Adrenal gland (tissue), 12 donors: ENCODE measurements around the gene PUS1. TPM values are rescaled to one million over a fixed set of nuclear protein-coding genes. Genes with fewer than 3 reads are reported as not detected.
A peak's percentile ranks its signal among the peaks of the same experiment; 100 is the strongest.

Experiments
- DNase-seq, 7 donors: peaks; one replicate each; pipeline ENCODE4 v3.0.0-alpha.2; 2019 to 2020
- H3K27ac ChIP-seq, 5 donors: fragments of 200-600 bp; sonication (generic) in 4 of 5; 1 replicate in 3 of 5; 2 replicates in 2 of 5; pipeline versions ENCODE4 v1.5.1 to v1.8.0; 2016 to 2020; ENCODE audit warnings: mild to moderate bottlenecking in 1 of 5
- H3K27me3 ChIP-seq: fragments of 200-600 bp; 2 replicates; pipeline ENCODE4 v1.8.0; 2021
- H3K36me3 ChIP-seq, 2 donors: fragments of 200-600 bp; replicated peaks in 1 of 2; 1 replicate in 1 of 2; 2 replicates in 1 of 2; pipeline versions ENCODE4 v1.5.1 to v1.8.0; 2018 to 2022
- H3K4me1 ChIP-seq, 2 donors: fragments of 200-600 bp; replicated peaks in 1 of 2; 1 replicate in 1 of 2; 2 replicates in 1 of 2; pipeline versions ENCODE4 v1.5.1 to v1.8.0; 2018 to 2021
- H3K4me3 ChIP-seq, 4 donors: fragments of 200-600 bp; sonication (generic) in 3 of 4; one replicate each; pipeline ENCODE4 v1.5.1; 2016 to 2018
- H3K9me3 ChIP-seq, 3 donors: fragments of 200-600 bp; sonication (generic) in 1 of 3; replicated peaks in 1 of 3; 1 replicate in 2 of 3; 2 replicates in 1 of 3; pipeline versions ENCODE4 v1.5.1 to v1.8.0; 2016 to 2021
- CTCF ChIP-seq, 6 experiments: fragments of 450-650 bp in 4 of 6; fragments of 200-600 bp in 2 of 6; sonication (generic) in 1 of 6; IDR thresholded peaks; 1 replicate in 5 of 6; 2 replicates in 1 of 6; pipeline versions ENCODE4 v1.5.1 to v1.8.0; 2016 to 2021; ENCODE audit warnings: antibody characterized with exemption in 6 of 6, mild to moderate bottlenecking in 2 of 6, moderate library complexity in 1 of 6
- POLR2A ChIP-seq, 2 donors: fragments of 450-650 bp; IDR thresholded peaks; one replicate each; pipeline ENCODE4 v1.6.1; 2017; ENCODE audit warnings: antibody characterized with exemption in 2 of 2, mild to moderate bottlenecking in 2 of 2, moderate library complexity in 1 of 2
- WGBS, 4 donors: extraction: QIAGEN DNeasy Blood & Tissue Kit in 2 of 4; methylation state at CpG; one replicate each; pipeline versions ENCODE4 v1.1.5 to v1.1.7; 2013 to 2017; 5-methylcytosine and 5-hydroxymethylcytosine counted together
- intact Hi-C, 2 donors: fragments of 100-400 bp; cut with DNase I; formaldehyde crosslinking; loops; one replicate each; pipeline versions ENCODE4 v1.14.1 to v1.15.0; 2022 to 2023
- polyA plus RNA-seq, 3 donors: library from polyadenylated mRNA; stranded (reverse); fragments of 200-250 nt in 2 of 3; fragments of 350-450 nt in 1 of 3; fragmentation: Illumina TruSeq in 1 of 3; extraction: RNeasy Lipid Tissue Mini Kit (QIAGEN cat#74804) in 1 of 3; gene quantifications; one replicate each; pipeline ENCODE4 v1.2.3, GENCODE V29; 2013 to 2014
- small RNA-seq, 2 donors: library from RNA; depleted of rRNA; stranded (forward); fragments of <200 nt; gene quantifications; one replicate each; pipeline ENCODE3, GENCODE V24; 2016
- total RNA-seq, 9 donors: library from RNA; depleted of rRNA in 4 of 9; stranded (reverse); fragments of >200 nt in 4 of 9; fragments of 120-200 nt in 1 of 9; fragmentation: NEBNext Ultra II Directional in 1 of 9; extraction: Animal tissue kit (Norgen Biotek cat#: 25700) in 1 of 9; gene quantifications; one replicate each; pipeline versions ENCODE4 v1.1.0 to v1.2.4, GENCODE V29; 2013 to 2023
- donor health status: healthy with polysubstance abuse.
- donor health status: Bipolar disorder and iron deficiency.
- donor health status: DM: yes; HTN: yes; CAD: no.
- donor health status: DM: no; HTN: no; CAD: no.
- donor health status: DM: no; HTN: no; CAD: no.
- donor health status: DM: yes; HTN: yes; CAD: no.

PUS1 gene
- total and polyA plus RNA-seq, 12 donors = 10.0 to 57.4 (median 24.5) TPM

- peak in 1 of 7 donors; percentile 41 for DNase-seq
- Histone ChIP-seq H3K9me3 (no peaks in the 10 kb centered on the region), H3K27me3 (no peaks in the 10 kb centered on the region), H3K36me3 (peaks cover 0 to 87% of the 10 kb centered on the region in 2 donors), H3K27ac (no peak overlapping the region), H3K4me1 (peaks cover 0 to 8% of the 10 kb centered on the region in 2 donors), H3K4me3 (no peak overlapping the region)
- 83 to 90% (median 87%) methylated on average over 23 to 24 of the region's 24 CpGs for WGBS, 4 donors
- intact Hi-C loops = no loop called here
- TF ChIP-seq CTCF (IDR thresholded peaks at IDR 0.05) = no peak
- no peak for TF ChIP-seq POLR2A (IDR thresholded peaks at IDR 0.05)
Measured at GRCh38 chr12:131990066-131990979, 61.2 kb downstream of the PUS1 start.

GRCh38 chr12:131990980-131991305 lies 61.9 kb downstream of the PUS1 start:
- WGBS, 4 donors = 81 to 89% (median 84%) methylated on average over 6 to 9 of the region's 9 CpGs

GRCh38 chr12:131991816-131992430 lies 62.8 kb downstream of the PUS1 start:
- intact Hi-C loops = no loop called here
- Histone ChIP-seq H3K9me3 (no peaks in the 10 kb centered on the region), H3K27me3 (no peaks in the 10 kb centered on the region), H3K4me1 (peaks cover 0 to 8% of the 10 kb centered on the region in 2 donors), H3K4me3 (no peak overlapping the region), H3K27ac (no peak overlapping the region), H3K36me3 (peaks cover 0 to 77% of the 10 kb centered on the region in 2 donors)
- 81 to 92% (median 88%) methylated on average over 11 of the region's 11 CpGs for WGBS, 4 donors
- no peak for TF ChIP-seq POLR2A (IDR thresholded peaks at IDR 0.05)
- peak in 1 of 7 donors; percentile 23 for DNase-seq

More at GRCh38 chr12:131990980-131991305, 61.9 kb downstream of the PUS1 start:
- no peak overlapping the region for H3K27ac ChIP-seq
- H3K27me3 ChIP-seq = no peaks in the 10 kb centered on the region
- H3K4me1 ChIP-seq = peaks cover 0 to 8% of the 10 kb centered on the region in 2 donors
- no peaks in the 10 kb centered on the region for H3K9me3 ChIP-seq
- intact Hi-C loops = no loop called here
- H3K4me3 ChIP-seq = no peak overlapping the region
- DNase-seq = peak in 1 of 7 donors; percentile 45
- peaks cover 0 to 82% of the 10 kb centered on the region in 2 donors for H3K36me3 ChIP-seq
- TF ChIP-seq CTCF (IDR thresholded peaks at IDR 0.05) = no peak
- no peak for TF ChIP-seq POLR2A (IDR thresholded peaks at IDR 0.05)

- Histone ChIP-seq H3K36me3 (peaks cover 0 to 59% of the 10 kb centered on the region in 2 donors), H3K4me3 (no peak overlapping the region), H3K4me1 (no peaks in the 10 kb centered on the region), H3K9me3 (no peaks in the 10 kb centered on the region), H3K27ac (no peak overlapping the region), H3K27me3 (no peaks in the 10 kb centered on the region)
- DNase-seq = no peak
- TF ChIP-seq POLR2A (IDR thresholded peaks at IDR 0.05) (no peak), CTCF (IDR thresholded peaks at IDR 0.05) (no peak)
- intact Hi-C loops = no loop called here
- 89 to 95% (median 92%) methylated on average over 4 of the region's 4 CpGs for WGBS, 4 donors
Measured at GRCh38 chr12:131994589-131994988, 65.5 kb downstream of the PUS1 start.

Small RNA genes lying within 50 kb of the gene (small RNA-seq; reads per million reads assigned to genes)
- gene AC131009.3 = 0 reads per million in 2 donors

Other genes with a start within 250 kb of the PUS1 start
- 10 to 100 TPM; 14.0 to 38.4 (median 26.1) TPM for gene SFSWAP, start 218.2 kb upstream of the PUS1 start, total RNA-seq
- gene SFSWAP, start 218.2 kb upstream of the PUS1 start, polyA plus RNA-seq = 10 to 100 TPM; 20.9 to 94.0 (median 60.9) TPM
- gene MMP17, start 100.9 kb upstream of the PUS1 start, total RNA-seq = 1 to 10 TPM in 4 of 9 donors, under 1 TPM in 4, not detected in 1; 0.32 to 3.9 (median 1.1) TPM
- 10 to 100 TPM in 1 of 3 donors, 1 to 10 TPM in 1, under 1 TPM in 1; 0.46 to 16.5 (median 5.7) TPM for gene MMP17, start 100.9 kb upstream of the PUS1 start, polyA plus RNA-seq
- gene ULK1, start 34.7 kb upstream of the PUS1 start, total RNA-seq = 10 to 100 TPM in 8 of 9 donors, 1 to 10 TPM in 1; 4.9 to 82.1 (median 29.1) TPM
- gene ULK1, start 34.7 kb upstream of the PUS1 start, polyA plus RNA-seq = 100 to 1,000 TPM in 1 of 3 donors, 10 to 100 TPM in 1, 1 to 10 TPM in 1; 2.9 to 123 (median 54.0) TPM
- 10 to 100 TPM; 11.5 to 42.4 (median 29.0) TPM for gene EP400, start 20.7 kb downstream of the PUS1 start, total RNA-seq
- 10 to 100 TPM; 22.5 to 43.2 (median 28.6) TPM for gene EP400, start 20.7 kb downstream of the PUS1 start, polyA plus RNA-seq
- gene DDX51, start 215.0 kb downstream of the PUS1 start, total RNA-seq = 10 to 100 TPM in 8 of 9 donors, 1 to 10 TPM in 1; 4.8 to 22.5 (median 14.2) TPM
- 10 to 100 TPM in 2 of 3 donors, 1 to 10 TPM in 1; 7.5 to 64.4 (median 29.9) TPM for gene DDX51, start 215.0 kb downstream of the PUS1 start, polyA plus RNA-seq
- 10 to 100 TPM in 7 of 9 donors, 1 to 10 TPM in 2; 6.8 to 30.9 (median 14.5) TPM for gene NOC4L, start 215.2 kb downstream of the PUS1 start, total RNA-seq
- 10 to 100 TPM in 2 of 3 donors, 1 to 10 TPM in 1; 4.7 to 51.5 (median 47.7) TPM for gene NOC4L, start 215.2 kb downstream of the PUS1 start, polyA plus RNA-seq